ENCODE data around the gene OSBPL1A.

- TF ChIP-seq CTCF (IDR thresholded peaks at IDR 0.05): no peak
- TF ChIP-seq POLR2A (IDR thresholded peaks at IDR 0.05): no peak
These were observed 135.5 kb downstream of the OSBPL1A start for GRCh38 chr18:24262087-24262486.

Measured in Peyer's patch (tissue), 4 donors.